HEK293T (cell line): ENCODE measurements around the gene CRHR1.

ENCODE experiments used
- ARNT ChIP-seq: fragments of 450-650 bp; IDR thresholded peaks from 2 replicates; pipeline ENCODE4 v1.6.1; 2017; ENCODE audit warnings: mild to moderate bottlenecking
- BHLHE40 ChIP-seq: fragments of 450-650 bp; IDR thresholded peaks from 2 replicates; pipeline ENCODE4 v1.6.1; 2016; ENCODE audit warnings: mild to moderate bottlenecking, moderate library complexity, borderline replicate concordance
- CTBP1 ChIP-seq: fragments of 450-650 bp; IDR thresholded peaks from 2 replicates; pipeline ENCODE4 v1.6.1; 2016; ENCODE audit warnings: borderline replicate concordance
- FOXA1 ChIP-seq: fragments of 450-650 bp; IDR thresholded peaks from 2 replicates; pipeline ENCODE4 v1.6.1; 2016; ENCODE audit warnings: mild to moderate bottlenecking
- FOXM1 ChIP-seq: fragments of 450-650 bp; IDR thresholded peaks from 2 replicates; pipeline ENCODE4 v1.6.1; 2017; ENCODE audit warnings: mild to moderate bottlenecking, borderline replicate concordance
- HDGF ChIP-seq: fragments of 450-650 bp; IDR thresholded peaks from 2 replicates; pipeline ENCODE4 v1.6.1; 2017; ENCODE audit warnings: antibody characterized with exemption, borderline replicate concordance
- L3MBTL2 ChIP-seq: fragments of 450-650 bp; conservative IDR thresholded peaks from 2 replicates; pipeline ENCODE4 v1.6.1; 2016; ENCODE audit warnings: mild to moderate bottlenecking
- LEF1 ChIP-seq: fragments of 450-650 bp; IDR thresholded peaks from 2 replicates; pipeline ENCODE4 v1.6.1; 2017; ENCODE audit warnings: mild to moderate bottlenecking, borderline replicate concordance
- NFRKB ChIP-seq: fragments of 450-650 bp; IDR thresholded peaks from 2 replicates; pipeline ENCODE4 v1.6.1; 2016; ENCODE audit warnings: mild to moderate bottlenecking, moderate library complexity
- SP1 ChIP-seq: fragments of 450-650 bp; IDR thresholded peaks from 2 replicates; pipeline ENCODE4 v1.6.1; 2017
- SUZ12 ChIP-seq: fragments of 450-650 bp; IDR thresholded peaks from 2 replicates; pipeline ENCODE4 v1.6.1; 2016; ENCODE audit warnings: mild to moderate bottlenecking
- TARDBP ChIP-seq: fragments of 450-650 bp; IDR thresholded peaks from 2 replicates; pipeline ENCODE4 v1.6.1; 2016
- ZNF384 ChIP-seq: fragments of 450-650 bp; IDR thresholded peaks from 2 replicates; pipeline ENCODE4 v1.6.1; 2016

GRCh38 chr17:45771271-45771959 lies 12.7 kb upstream of the CRHR1 start:
- TF ChIP-seq FOXM1: no peak
- no peak for TF ChIP-seq BHLHE40
- TF ChIP-seq ZNF384: no peak
- no peak for TF ChIP-seq NFRKB
- TF ChIP-seq L3MBTL2: no peak
- TF ChIP-seq ARNT: no peak
- TF ChIP-seq SUZ12: no peak
- TF ChIP-seq TARDBP: no peak
- TF ChIP-seq LEF1: no peak
- no peak for TF ChIP-seq SP1
- no peak for TF ChIP-seq FOXA1
- no peak for TF ChIP-seq HDGF
- TF ChIP-seq CTBP1: no peak
